PC-9 (cell line): Measurements from ENCODE around the gene CTDSP2. TPM values are rescaled to one million over a fixed set of nuclear protein-coding genes. Genes with fewer than 3 reads are reported as not detected.

Experiments used
- BruUV-seq: library from RNA; stranded (reverse); fragments of 400-500 nt; replicated peaks from 2 replicates; lab custom pipeline; 2021; lab: Mats Ljungman, UMichigan
- CTCF ChIA-PET: fragments of 300-600 bp; sonication (Branson Sonifier 250); formaldehyde crosslinking; loops from one replicate; lab custom pipeline; 2022; ENCODE audit warnings: antibody characterized with exemption; lab: Charles Lee
- POLR2A ChIA-PET: fragments of 300-600 bp; sonication (Branson Sonifier 250); formaldehyde crosslinking; loops from one replicate; lab custom pipeline; 2022; ENCODE audit warnings: antibody characterized with exemption; ENCODE audit not compliant: unreplicated experiment; lab: Charles Lee
- DNase-seq, 2 experiments: peaks; one replicate each; pipeline versions ENCODE4 v3.0.0 to v3.0.0-alpha.2; 2015 to 2022; ENCODE audit warnings: mixed read lengths in 1 of 2
- H2AFZ ChIP-seq: fragments of 200-600 bp; sonication (generic); 2 replicates; pipeline ENCODE4 v1.8.1; 2017; ENCODE audit warnings: antibody characterized with exemption
- H3F3A ChIP-seq: fragments of 200-600 bp; sonication (generic); 2 replicates; pipeline ENCODE4 v1.8.1; 2017; ENCODE audit warnings: antibody characterized with exemption, mild to moderate bottlenecking, low read depth; ENCODE audit not compliant: insufficient read depth
- H3K27ac ChIP-seq: fragments of 200-600 bp; sonication (generic); 2 replicates; pipeline ENCODE4 v1.6.1; 2016; ENCODE audit warnings: mixed run types
- H3K27me3 ChIP-seq: fragments of 200-600 bp; sonication (generic); 2 replicates; pipeline ENCODE4 v1.6.1; 2016; ENCODE audit warnings: low read depth, mixed run types; ENCODE audit not compliant: insufficient read depth
- H3K36me3 ChIP-seq: fragments of 200-600 bp; sonication (generic); 2 replicates; pipeline ENCODE4 v1.6.1; 2016; ENCODE audit warnings: low read depth, mixed run types
- H3K4me1 ChIP-seq: fragments of 200-600 bp; sonication (generic); replicated peaks from 2 replicates; pipeline ENCODE4 v1.6.1; 2016; ENCODE audit warnings: mixed run types; ENCODE audit not compliant: insufficient read depth
- H3K4me2 ChIP-seq: fragments of 200-600 bp; sonication (generic); 2 replicates; pipeline ENCODE4 v1.6.1; 2017; ENCODE audit warnings: mixed run types
- H3K4me3 ChIP-seq: fragments of 200-600 bp; sonication (generic); 2 replicates; pipeline ENCODE4 v1.6.1; 2016; ENCODE audit warnings: mixed run types
- H3K79me2 ChIP-seq: fragments of 200-600 bp; sonication (generic); 2 replicates; pipeline ENCODE4 v1.6.1; 2017; ENCODE audit warnings: low read depth, mixed run types
- H3K9me2 ChIP-seq: fragments of 200-600 bp; sonication (generic); 2 replicates; pipeline ENCODE4 v1.8.1; 2017; ENCODE audit warnings: mild to moderate bottlenecking; ENCODE audit not compliant: insufficient read depth
- H3K9me3 ChIP-seq: fragments of 200-600 bp; sonication (generic); 2 replicates; pipeline ENCODE4 v1.8.1; 2016; ENCODE audit warnings: low read depth; ENCODE audit not compliant: insufficient read depth
- H4K20me1 ChIP-seq: fragments of 200-600 bp; sonication (generic); 2 replicates; pipeline ENCODE4 v1.8.1; 2017; ENCODE audit not compliant: insufficient read depth
- EZH2 ChIP-seq: fragments of 200-600 bp; sonication (generic); IDR thresholded peaks from 2 replicates; pipeline ENCODE4 v1.8.0; 2017; ENCODE audit warnings: antibody characterized with exemption, low read depth
- intact Hi-C: fragments of 100-400 bp; cut with micrococcal nuclease; formaldehyde crosslinking; loops from one replicate; pipeline ENCODE4 v1.10.0; 2022; ENCODE audit not compliant: unreplicated experiment
- total RNA-seq: library from RNA; stranded (reverse); gene quantifications from 2 replicates; pipeline ENCODE4 v1.2.3, GENCODE V29; 2021
- TF ChIP-seq, protein P1 (sequence below): fragments of 200-600 bp; sonication (generic); conservative IDR thresholded peaks from 2 replicates; pipeline ENCODE4 v1.6.1; 2017; ENCODE audit warnings: mixed run types, antibody characterized with exemption, mild to moderate bottlenecking, moderate library complexity

CTDSP2 gene
- total RNA-seq, 1 experiment from 2014 or later: 102 TPM

DNA sequence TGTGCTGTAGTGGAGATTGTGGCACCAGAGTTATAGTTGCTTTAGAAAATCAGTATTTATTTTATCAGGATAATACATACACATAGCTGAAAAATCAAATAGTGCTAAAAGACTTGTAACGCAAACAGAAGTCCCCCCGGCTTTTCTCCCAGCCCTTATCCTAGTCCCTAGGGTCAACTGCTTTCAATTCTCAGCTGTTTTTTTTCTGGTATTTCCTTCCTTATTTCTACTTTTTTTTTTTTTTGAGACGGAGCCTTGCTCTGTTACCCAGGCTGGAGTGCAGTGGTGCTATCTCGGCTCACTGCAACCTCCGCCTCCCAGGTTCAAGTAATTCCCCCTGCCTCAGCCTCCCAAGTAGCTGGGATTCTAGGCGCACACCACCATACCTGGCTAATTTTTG is 8.4 kb upstream of the CTDSP2 start:
- Histone ChIP-seq H2AFZ (no peak overlapping the region), H3K36me3 (no peaks in the 10 kb centered on the region), H3K4me1 (no peaks in the 10 kb centered on the region), H3K79me2 (no peaks in the 10 kb centered on the region), H3K9me3 (no peaks in the 10 kb centered on the region), H3K4me3 (no peak overlapping the region), H3K27me3 (no peaks in the 10 kb centered on the region), H3K27ac (no peak overlapping the region), H3F3A (no peaks in the 10 kb centered on the region), H3K9me2 (no peaks in the 10 kb centered on the region), H3K4me2 (no peak overlapping the region), H4K20me1 (no peaks in the 10 kb centered on the region)
- ChIA-PET CTCF (no interaction called here), POLR2A (no interaction called here)
- no peak for DNase-seq
- BruUV-seq: no TSS peak
- intact Hi-C loops: no loop called here
- TF ChIP-seq, protein P1, sequence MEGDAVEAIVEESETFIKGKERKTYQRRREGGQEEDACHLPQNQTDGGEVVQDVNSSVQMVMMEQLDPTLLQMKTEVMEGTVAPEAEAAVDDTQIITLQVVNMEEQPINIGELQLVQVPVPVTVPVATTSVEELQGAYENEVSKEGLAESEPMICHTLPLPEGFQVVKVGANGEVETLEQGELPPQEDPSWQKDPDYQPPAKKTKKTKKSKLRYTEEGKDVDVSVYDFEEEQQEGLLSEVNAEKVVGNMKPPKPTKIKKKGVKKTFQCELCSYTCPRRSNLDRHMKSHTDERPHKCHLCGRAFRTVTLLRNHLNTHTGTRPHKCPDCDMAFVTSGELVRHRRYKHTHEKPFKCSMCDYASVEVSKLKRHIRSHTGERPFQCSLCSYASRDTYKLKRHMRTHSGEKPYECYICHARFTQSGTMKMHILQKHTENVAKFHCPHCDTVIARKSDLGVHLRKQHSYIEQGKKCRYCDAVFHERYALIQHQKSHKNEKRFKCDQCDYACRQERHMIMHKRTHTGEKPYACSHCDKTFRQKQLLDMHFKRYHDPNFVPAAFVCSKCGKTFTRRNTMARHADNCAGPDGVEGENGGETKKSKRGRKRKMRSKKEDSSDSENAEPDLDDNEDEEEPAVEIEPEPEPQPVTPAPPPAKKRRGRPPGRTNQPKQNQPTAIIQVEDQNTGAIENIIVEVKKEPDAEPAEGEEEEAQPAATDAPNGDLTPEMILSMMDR: no peak
- no peak for TF ChIP-seq EZH2

DNA sequence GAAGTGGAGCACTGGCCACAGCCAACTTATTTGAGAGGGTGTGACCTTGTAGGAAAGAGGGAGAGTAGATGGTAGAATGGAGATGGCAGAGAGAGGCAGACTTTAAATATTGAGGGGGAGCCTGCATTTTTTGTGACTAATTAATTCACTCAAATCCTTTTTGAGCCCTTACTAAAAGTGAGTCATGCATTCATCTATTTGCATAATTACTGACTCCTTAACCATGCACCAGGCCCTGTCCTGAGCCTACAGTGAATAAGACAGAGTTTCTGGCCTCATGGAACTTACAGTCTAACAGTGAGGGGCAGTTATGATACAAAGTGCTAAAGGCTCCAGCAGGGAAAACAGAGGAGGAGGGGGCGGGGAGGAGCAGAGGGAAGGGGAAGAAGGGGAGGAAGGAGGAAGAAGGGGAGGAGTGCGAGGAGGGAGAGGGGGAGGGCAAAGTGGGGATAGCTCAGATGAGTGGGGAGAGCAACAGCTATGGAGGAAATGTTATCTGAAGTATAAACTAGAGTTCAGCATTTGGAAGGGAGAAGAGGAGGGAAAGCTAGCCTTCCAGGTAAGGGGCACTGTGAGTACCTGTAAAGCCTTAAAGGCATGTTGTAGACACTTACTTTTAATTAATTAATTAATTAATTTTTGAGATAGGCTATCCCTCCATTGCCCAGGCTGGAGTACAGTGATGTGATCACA is 7.5 kb upstream of the CTDSP2 start:
- CTCF ChIA-PET: no interaction called here

DNA sequence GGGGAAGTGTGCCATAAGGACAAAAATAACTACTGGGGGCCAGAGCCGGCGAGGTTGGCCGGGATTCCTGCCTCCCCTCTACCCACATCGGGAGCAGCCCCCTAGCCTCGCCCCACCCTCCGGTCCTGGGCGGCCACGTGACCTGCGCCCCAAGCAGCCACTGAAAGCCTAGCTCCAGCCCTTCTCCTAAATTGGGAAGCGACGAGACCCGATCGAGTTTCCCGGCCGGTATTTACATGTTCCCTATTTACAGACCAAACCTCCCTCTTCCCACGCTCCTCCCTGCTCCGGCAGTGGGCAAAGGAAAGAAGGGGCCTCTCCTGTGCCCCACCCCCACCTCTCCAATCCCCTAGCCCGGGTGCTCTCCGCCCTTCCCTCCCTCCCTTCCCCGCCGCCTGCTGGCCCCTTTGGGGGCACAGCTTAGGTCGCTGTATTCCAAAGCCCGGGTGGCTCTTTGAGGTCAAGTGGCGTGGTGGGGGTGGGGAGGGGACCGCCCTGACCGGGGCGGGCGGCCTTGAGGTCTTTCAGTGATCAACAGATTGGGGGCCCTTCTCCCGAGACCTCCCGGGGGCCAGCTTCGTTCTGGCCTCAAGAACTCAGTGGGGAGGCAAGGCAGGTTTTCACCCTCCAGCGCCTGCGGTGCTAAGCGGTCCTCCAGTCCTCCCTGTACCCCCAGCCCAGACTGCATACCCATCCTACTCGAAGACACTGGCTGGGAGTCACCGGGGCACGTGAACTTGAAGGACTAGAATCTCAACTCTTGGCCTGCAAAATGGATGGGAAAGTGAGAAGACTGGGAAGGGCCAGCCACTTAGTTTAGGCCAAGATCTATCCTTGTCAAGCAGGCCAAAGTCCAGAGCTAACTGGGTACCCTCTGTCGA is 6.3 kb upstream of the CTDSP2 start:
- no peak overlapping the region for H3K4me2 ChIP-seq
- no peaks in the 10 kb centered on the region for H3K9me3 ChIP-seq
- intact Hi-C loops: no loop called here
- no peak overlapping the region for H3K4me3 ChIP-seq
- H2AFZ ChIP-seq: no peak overlapping the region
- no peaks in the 10 kb centered on the region for H3K4me1 ChIP-seq
- BruUV-seq: no TSS peak
- no peaks in the 10 kb centered on the region for H3K27me3 ChIP-seq
- ChIA-PET POLR2A (no interaction called here), CTCF (no interaction called here)
- H3K36me3 ChIP-seq: no peaks in the 10 kb centered on the region
- no peaks in the 10 kb centered on the region for H3K79me2 ChIP-seq
- no peaks in the 10 kb centered on the region for H3K9me2 ChIP-seq
- no peak for DNase-seq
- TF ChIP-seq EZH2: no peak
- TF ChIP-seq, protein P1: no peak
- H3K27ac ChIP-seq: no peak overlapping the region
- H3F3A ChIP-seq: no peaks in the 10 kb centered on the region
- no peaks in the 10 kb centered on the region for H4K20me1 ChIP-seq

More for the DNA sequence above, 7.5 kb upstream of the CTDSP2 start:
- Histone ChIP-seq H3K27ac (no peak overlapping the region), H3K27me3 (no peaks in the 10 kb centered on the region), H3K79me2 (no peaks in the 10 kb centered on the region), H2AFZ (no peak overlapping the region), H4K20me1 (no peaks in the 10 kb centered on the region), H3K36me3 (no peaks in the 10 kb centered on the region), H3K4me3 (no peak overlapping the region), H3K9me2 (no peaks in the 10 kb centered on the region), H3F3A (no peaks in the 10 kb centered on the region), H3K4me2 (no peak overlapping the region), H3K9me3 (no peaks in the 10 kb centered on the region), H3K4me1 (no peaks in the 10 kb centered on the region)
- no peak for DNase-seq
- no TSS peak for BruUV-seq
- intact Hi-C loops: no loop called here
- TF ChIP-seq, protein P1: no peak
- TF ChIP-seq EZH2: no peak
- POLR2A ChIA-PET: interaction anchor here (0.6 kb wide), 1 partner anchor 10 kb away, joined by 7 read pairs; no protein-coding TSS in a partner anchor
